ENCODE data around the gene C1QTNF12. TPM values are rescaled to one million over a fixed set of nuclear protein-coding genes. Genes with fewer than 3 reads are reported as not detected.

Gene C1QTNF12
- total RNA-seq, 1 donor from 2014 or later: 2.6 TPM

DNA sequence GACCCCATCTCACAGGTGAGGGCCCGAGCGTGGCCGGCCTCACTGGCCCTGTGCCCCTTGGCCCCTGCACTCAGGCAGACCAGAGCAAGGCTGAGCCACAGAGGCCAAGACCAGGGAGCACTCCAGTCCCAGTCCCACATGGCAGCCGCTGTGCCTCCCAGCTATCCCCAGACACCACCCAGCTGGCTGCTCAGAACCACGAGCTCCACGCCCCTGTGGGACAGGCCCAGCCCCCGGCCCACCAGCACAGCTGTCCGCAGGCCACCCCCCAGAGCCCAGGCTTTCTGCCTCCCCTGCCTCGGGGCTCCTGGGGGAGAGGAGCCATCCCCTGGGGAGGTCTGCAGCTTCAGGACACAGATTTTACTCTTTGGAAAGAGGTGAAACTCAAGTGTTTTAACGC, 9.1 kb upstream of the C1QTNF12 start:
- TF ChIP-seq, protein P1, sequence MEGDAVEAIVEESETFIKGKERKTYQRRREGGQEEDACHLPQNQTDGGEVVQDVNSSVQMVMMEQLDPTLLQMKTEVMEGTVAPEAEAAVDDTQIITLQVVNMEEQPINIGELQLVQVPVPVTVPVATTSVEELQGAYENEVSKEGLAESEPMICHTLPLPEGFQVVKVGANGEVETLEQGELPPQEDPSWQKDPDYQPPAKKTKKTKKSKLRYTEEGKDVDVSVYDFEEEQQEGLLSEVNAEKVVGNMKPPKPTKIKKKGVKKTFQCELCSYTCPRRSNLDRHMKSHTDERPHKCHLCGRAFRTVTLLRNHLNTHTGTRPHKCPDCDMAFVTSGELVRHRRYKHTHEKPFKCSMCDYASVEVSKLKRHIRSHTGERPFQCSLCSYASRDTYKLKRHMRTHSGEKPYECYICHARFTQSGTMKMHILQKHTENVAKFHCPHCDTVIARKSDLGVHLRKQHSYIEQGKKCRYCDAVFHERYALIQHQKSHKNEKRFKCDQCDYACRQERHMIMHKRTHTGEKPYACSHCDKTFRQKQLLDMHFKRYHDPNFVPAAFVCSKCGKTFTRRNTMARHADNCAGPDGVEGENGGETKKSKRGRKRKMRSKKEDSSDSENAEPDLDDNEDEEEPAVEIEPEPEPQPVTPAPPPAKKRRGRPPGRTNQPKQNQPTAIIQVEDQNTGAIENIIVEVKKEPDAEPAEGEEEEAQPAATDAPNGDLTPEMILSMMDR (IDR thresholded peaks at IDR 0.05): no peak

GRCh38 chr1:1255078-1255477, 8.6 kb upstream of the C1QTNF12 start:
- no peak for DNase-seq
- intact Hi-C loops (cut with DNase I): no loop called here

More for the DNA sequence above, 9.1 kb upstream of the C1QTNF12 start:
- Histone ChIP-seq H3K9me3 (no peaks in the 10 kb centered on the region), H3K4me3 (no peak overlapping the region), H3K36me3 (peaks cover 63% of the 10 kb centered on the region), H3K27me3 (no peaks in the 10 kb centered on the region), H3K4me1 (no peaks in the 10 kb centered on the region), H3K27ac (no peak overlapping the region)
- DNase-seq (no peak), ATAC-seq (no peak)
- intact Hi-C loops (cut with DNase I): no loop called here

DNA sequence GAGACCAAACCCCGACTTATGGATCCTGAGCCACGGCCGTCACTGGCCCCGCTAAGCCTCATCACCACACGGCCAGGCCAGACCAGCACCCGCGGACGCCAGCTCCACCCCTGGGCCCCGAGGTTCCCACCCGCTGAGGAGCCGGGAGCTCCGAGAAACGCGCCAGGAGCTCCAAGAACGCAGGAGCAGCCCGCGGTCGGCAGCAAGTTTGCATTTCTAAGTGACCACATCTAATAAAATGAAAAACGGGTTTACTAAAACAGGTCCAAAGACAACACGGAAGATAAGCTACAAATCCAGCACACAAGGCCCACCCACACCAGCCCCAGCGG, 8.1 kb upstream of the C1QTNF12 start:
- intact Hi-C loops (cut with DNase I): no loop called here
- H3K27ac ChIP-seq: no peak overlapping the region
- no peaks in the 10 kb centered on the region for H3K4me1 ChIP-seq
- peaks cover 58% of the 10 kb centered on the region for H3K36me3 ChIP-seq
- no peak for DNase-seq
- no peaks in the 10 kb centered on the region for H3K9me3 ChIP-seq
- H3K27me3 ChIP-seq: no peaks in the 10 kb centered on the region
- no peak for ATAC-seq
- no peak overlapping the region for H3K4me3 ChIP-seq
- TF ChIP-seq, protein P1 (IDR thresholded peaks at IDR 0.05): no peak

More at GRCh38 chr1:1255078-1255477, 8.6 kb upstream of the C1QTNF12 start:
- TF ChIP-seq, protein P1 (IDR thresholded peaks at IDR 0.05): no peak
- H3K27ac ChIP-seq: no peak overlapping the region
- H3K4me1 ChIP-seq: no peaks in the 10 kb centered on the region
- H3K36me3 ChIP-seq: peaks cover 63% of the 10 kb centered on the region
- no peak for ATAC-seq
- no peaks in the 10 kb centered on the region for H3K27me3 ChIP-seq
- no peaks in the 10 kb centered on the region for H3K9me3 ChIP-seq
- no peak overlapping the region for H3K4me3 ChIP-seq

GRCh38 chr1:1253972-1254666, 7.6 kb upstream of the C1QTNF12 start:
- H3K4me3 ChIP-seq: no peak overlapping the region
- no peaks in the 10 kb centered on the region for H3K9me3 ChIP-seq
- DNase-seq (no peak), ATAC-seq (no peak)
- no peaks in the 10 kb centered on the region for H3K4me1 ChIP-seq
- H3K27ac ChIP-seq: no peak overlapping the region
- intact Hi-C loops (cut with DNase I): no loop called here
- no peaks in the 10 kb centered on the region for H3K27me3 ChIP-seq
- peaks cover 55% of the 10 kb centered on the region for H3K36me3 ChIP-seq
- TF ChIP-seq, protein P1 (IDR thresholded peaks at IDR 0.05): no peak

DNA sequence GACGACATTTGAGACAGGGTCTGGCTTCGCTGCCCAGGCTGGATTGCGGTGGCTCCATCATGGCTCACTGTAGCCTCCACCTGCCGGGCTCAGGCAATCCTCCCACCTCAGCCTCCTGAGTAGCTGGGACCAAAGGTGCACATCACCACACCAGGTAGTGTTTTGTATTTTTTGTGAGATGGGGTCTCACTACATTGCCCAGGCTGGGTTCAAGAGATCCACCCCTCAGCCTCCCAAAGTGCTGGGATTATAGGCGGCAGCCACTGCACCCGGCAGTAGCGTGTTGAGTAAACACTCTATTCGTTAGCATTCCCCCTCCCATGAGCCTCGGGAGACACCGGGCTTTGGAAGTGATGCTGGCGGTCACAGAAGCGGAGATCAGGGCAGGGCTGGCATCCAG, 6.8 kb upstream of the C1QTNF12 start:
- no peak for ATAC-seq
- H3K36me3 ChIP-seq: peaks cover 50% of the 10 kb centered on the region
- TF ChIP-seq, protein P1 (IDR thresholded peaks at IDR 0.05): no peak
- no peaks in the 10 kb centered on the region for H3K27me3 ChIP-seq
- no peak for DNase-seq
- H3K27ac ChIP-seq: no peak overlapping the region
- H3K4me1 ChIP-seq: no peaks in the 10 kb centered on the region
- intact Hi-C loops (cut with DNase I): no loop called here
- no peaks in the 10 kb centered on the region for H3K9me3 ChIP-seq
- H3K4me3 ChIP-seq: no peak overlapping the region

All from upper lobe of right lung (tissue), 1 donor.